IMR-90 (cell line): ENCODE data around the gene ITSN2.

Experiments
- CEBPB ChIP-seq: IDR thresholded peaks from 2 replicates; pipeline ENCODE4 v1.6.1; 2012; ENCODE audit warnings: low read depth, low read length, improper control_type of control experiment
- MXI1 ChIP-seq: IDR thresholded peaks from 2 replicates; pipeline ENCODE4 v1.6.1; 2012; ENCODE audit warnings: low read depth, mild to moderate bottlenecking, low read length, moderate library complexity, borderline replicate concordance
- NFE2L2 ChIP-seq: fragments of 150-350 bp; IDR thresholded peaks from 2 replicates; pipeline ENCODE4 v1.6.1; 2016; ENCODE audit warnings: low read depth, mild to moderate bottlenecking, low read length
- POLR2A ChIP-seq: IDR thresholded peaks from 2 replicates; pipeline ENCODE4 v1.6.1; 2012; ENCODE audit warnings: mild to moderate bottlenecking, low read depth, low read length
- RAD21 ChIP-seq: IDR thresholded peaks from 2 replicates; pipeline ENCODE4 v1.6.1; 2012; ENCODE audit warnings: low read length, improper control_type of control experiment
- SMC3 ChIP-seq: fragments of 150-350 bp; IDR thresholded peaks from 2 replicates; pipeline ENCODE4 v1.6.1; 2016; ENCODE audit warnings: low read depth, mild to moderate bottlenecking, antibody characterized with exemption, low read length, moderate library complexity
- TF ChIP-seq, protein P1 (sequence below): conservative IDR thresholded peaks from 2 replicates; pipeline ENCODE4 v1.5.1; 2012; ENCODE audit warnings: mild to moderate bottlenecking, low read depth, low read length, improper control_type of control experiment
- TF ChIP-seq, protein P2 (sequence below): fragments of 150-350 bp; IDR thresholded peaks from 2 replicates; pipeline ENCODE4 v1.6.1; 2017; ENCODE audit warnings: mild to moderate bottlenecking, antibody characterized with exemption, low read length, low read depth

DNA sequence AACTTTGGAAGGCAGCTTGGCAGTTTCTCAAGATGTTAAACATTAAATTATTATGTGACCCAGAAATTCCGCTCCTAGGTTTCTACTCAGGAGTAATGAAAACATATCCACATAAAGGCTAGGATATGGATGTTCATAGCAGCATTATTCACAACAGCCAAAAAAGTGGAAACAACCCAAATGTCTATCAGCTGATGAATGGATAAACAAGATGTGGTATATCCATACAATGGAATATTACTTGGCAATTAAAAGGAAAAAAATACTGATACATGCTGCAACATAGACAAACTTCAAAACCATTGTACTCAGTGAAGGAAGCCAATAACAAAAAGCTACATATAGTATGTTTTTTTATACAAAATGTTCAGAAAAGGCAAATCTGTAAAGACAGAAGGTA lies 197.8 kb downstream of the ITSN2 start:
- TF ChIP-seq, protein P1, sequence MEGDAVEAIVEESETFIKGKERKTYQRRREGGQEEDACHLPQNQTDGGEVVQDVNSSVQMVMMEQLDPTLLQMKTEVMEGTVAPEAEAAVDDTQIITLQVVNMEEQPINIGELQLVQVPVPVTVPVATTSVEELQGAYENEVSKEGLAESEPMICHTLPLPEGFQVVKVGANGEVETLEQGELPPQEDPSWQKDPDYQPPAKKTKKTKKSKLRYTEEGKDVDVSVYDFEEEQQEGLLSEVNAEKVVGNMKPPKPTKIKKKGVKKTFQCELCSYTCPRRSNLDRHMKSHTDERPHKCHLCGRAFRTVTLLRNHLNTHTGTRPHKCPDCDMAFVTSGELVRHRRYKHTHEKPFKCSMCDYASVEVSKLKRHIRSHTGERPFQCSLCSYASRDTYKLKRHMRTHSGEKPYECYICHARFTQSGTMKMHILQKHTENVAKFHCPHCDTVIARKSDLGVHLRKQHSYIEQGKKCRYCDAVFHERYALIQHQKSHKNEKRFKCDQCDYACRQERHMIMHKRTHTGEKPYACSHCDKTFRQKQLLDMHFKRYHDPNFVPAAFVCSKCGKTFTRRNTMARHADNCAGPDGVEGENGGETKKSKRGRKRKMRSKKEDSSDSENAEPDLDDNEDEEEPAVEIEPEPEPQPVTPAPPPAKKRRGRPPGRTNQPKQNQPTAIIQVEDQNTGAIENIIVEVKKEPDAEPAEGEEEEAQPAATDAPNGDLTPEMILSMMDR, result no peak
- TF ChIP-seq SMC3 (no peak), POLR2A (no peak), NFE2L2 (no peak), RAD21 (no peak), CEBPB (no peak), MXI1 (no peak)
- TF ChIP-seq, protein P2, sequence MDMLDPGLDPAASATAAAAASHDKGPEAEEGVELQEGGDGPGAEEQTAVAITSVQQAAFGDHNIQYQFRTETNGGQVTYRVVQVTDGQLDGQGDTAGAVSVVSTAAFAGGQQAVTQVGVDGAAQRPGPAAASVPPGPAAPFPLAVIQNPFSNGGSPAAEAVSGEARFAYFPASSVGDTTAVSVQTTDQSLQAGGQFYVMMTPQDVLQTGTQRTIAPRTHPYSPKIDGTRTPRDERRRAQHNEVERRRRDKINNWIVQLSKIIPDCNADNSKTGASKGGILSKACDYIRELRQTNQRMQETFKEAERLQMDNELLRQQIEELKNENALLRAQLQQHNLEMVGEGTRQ, result no peak
